Suprapubic skin (tissue), 4 donors: ENCODE results near the gene RHEB. TPM values are rescaled to one million over a fixed set of nuclear protein-coding genes. Genes with fewer than 3 reads are reported as not detected.
A peak's percentile ranks its signal among the peaks of the same experiment; 100 is the strongest.

ENCODE experiments used
- DNase-seq, 2 donors: peaks; one replicate each; pipeline ENCODE4 v3.0.0-alpha.2; 2019; ENCODE audit warnings: low spot score in 2 of 2
- H3K27ac ChIP-seq: fragments of 200-600 bp; sonication (generic); one replicate; pipeline ENCODE4 v1.5.1; 2019
- H3K27me3 ChIP-seq: fragments of 200-600 bp; sonication (generic); one replicate; pipeline ENCODE4 v1.5.1; 2019
- H3K36me3 ChIP-seq: fragments of 200-600 bp; sonication (generic); one replicate; pipeline ENCODE4 v1.5.1; 2019
- H3K4me1 ChIP-seq: fragments of 200-600 bp; sonication (generic); one replicate; pipeline ENCODE4 v1.5.1; 2019
- H3K4me3 ChIP-seq: fragments of 200-600 bp; sonication (generic); one replicate; pipeline ENCODE4 v1.5.1; 2019; ENCODE audit warnings: mild to moderate bottlenecking
- H3K9me3 ChIP-seq: fragments of 200-600 bp; sonication (generic); one replicate; pipeline ENCODE4 v1.5.1; 2019
- EP300 ChIP-seq: sonication (generic); formaldehyde crosslinking; IDR thresholded peaks from one replicate; pipeline ENCODE4 v1.6.1; 2017; ENCODE audit warnings: antibody characterized with exemption
- POLR2A ChIP-seq, 2 donors: fragments of 450-650 bp; IDR thresholded peaks; one replicate each; pipeline ENCODE4 v1.6.1; 2017; ENCODE audit warnings: antibody characterized with exemption in 2 of 2, mild to moderate bottlenecking in 2 of 2, moderate library complexity in 2 of 2
- POLR2AphosphoS5 ChIP-seq, 3 donors: sonication (generic); formaldehyde crosslinking; IDR thresholded peaks; one replicate each; pipeline ENCODE4 v1.6.1; 2017; ENCODE audit warnings: antibody characterized with exemption in 3 of 3
- WGBS: methylation state at CpG from one replicate; pipeline ENCODE4 v1.1.5; 2018; 5-methylcytosine and 5-hydroxymethylcytosine counted together
- total RNA-seq, 4 donors: library from RNA; depleted of rRNA; stranded (reverse); fragments of >200 nt; gene quantifications; one replicate each; pipeline ENCODE4 v1.1.0, GENCODE V29; 2016
- TF ChIP-seq, protein P1 (sequence below), 2 donors: fragments of 200-600 bp in 1 of 2; fragments of 450-650 bp in 1 of 2; sonication (generic) in 1 of 2; IDR thresholded peaks; one replicate each; pipeline ENCODE4 v1.5.1; 2016 to 2019; ENCODE audit warnings: antibody characterized with exemption in 2 of 2, mild to moderate bottlenecking in 1 of 2, moderate library complexity in 1 of 2

RHEB gene
- total RNA-seq, 4 donors from 2014 or later = 46.5 to 62.2 (median 53.9) TPM

- 92% methylated on average over 4 of the region's 4 CpGs for WGBS
- H3K36me3 ChIP-seq = no peaks in the 10 kb centered on the region
- H3K9me3 ChIP-seq = no peaks in the 10 kb centered on the region
- H3K27me3 ChIP-seq = peaks cover 7% of the 10 kb centered on the region
- no peak for DNase-seq
- H3K27ac ChIP-seq = no peak overlapping the region
- H3K4me3 ChIP-seq = no peak overlapping the region
- H3K4me1 ChIP-seq = peaks cover 13% of the 10 kb centered on the region
- TF ChIP-seq POLR2AphosphoS5 (IDR thresholded peaks at IDR 0.05) (no peak), POLR2A (IDR thresholded peaks at IDR 0.05) (no peak), EP300 (no peak)
- TF ChIP-seq, protein P1, sequence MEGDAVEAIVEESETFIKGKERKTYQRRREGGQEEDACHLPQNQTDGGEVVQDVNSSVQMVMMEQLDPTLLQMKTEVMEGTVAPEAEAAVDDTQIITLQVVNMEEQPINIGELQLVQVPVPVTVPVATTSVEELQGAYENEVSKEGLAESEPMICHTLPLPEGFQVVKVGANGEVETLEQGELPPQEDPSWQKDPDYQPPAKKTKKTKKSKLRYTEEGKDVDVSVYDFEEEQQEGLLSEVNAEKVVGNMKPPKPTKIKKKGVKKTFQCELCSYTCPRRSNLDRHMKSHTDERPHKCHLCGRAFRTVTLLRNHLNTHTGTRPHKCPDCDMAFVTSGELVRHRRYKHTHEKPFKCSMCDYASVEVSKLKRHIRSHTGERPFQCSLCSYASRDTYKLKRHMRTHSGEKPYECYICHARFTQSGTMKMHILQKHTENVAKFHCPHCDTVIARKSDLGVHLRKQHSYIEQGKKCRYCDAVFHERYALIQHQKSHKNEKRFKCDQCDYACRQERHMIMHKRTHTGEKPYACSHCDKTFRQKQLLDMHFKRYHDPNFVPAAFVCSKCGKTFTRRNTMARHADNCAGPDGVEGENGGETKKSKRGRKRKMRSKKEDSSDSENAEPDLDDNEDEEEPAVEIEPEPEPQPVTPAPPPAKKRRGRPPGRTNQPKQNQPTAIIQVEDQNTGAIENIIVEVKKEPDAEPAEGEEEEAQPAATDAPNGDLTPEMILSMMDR (IDR thresholded peaks at IDR 0.05) = no peak
Measured at GRCh38 chr7:151434549-151434948, 85.1 kb downstream of the RHEB start.

- H3K27ac ChIP-seq = no peak overlapping the region
- H3K36me3 ChIP-seq = no peaks in the 10 kb centered on the region
- no peak for DNase-seq
- 87% methylated on average over 8 of the region's 15 CpGs for WGBS
- no peak overlapping the region for H3K4me3 ChIP-seq
- peaks cover 12% of the 10 kb centered on the region for H3K4me1 ChIP-seq
- no peaks in the 10 kb centered on the region for H3K27me3 ChIP-seq
- no peaks in the 10 kb centered on the region for H3K9me3 ChIP-seq
- TF ChIP-seq POLR2A (IDR thresholded peaks at IDR 0.05) = no peak
- TF ChIP-seq EP300 = no peak
- TF ChIP-seq POLR2AphosphoS5 (IDR thresholded peaks at IDR 0.05) = no peak
- TF ChIP-seq, protein P1 (IDR thresholded peaks at IDR 0.05) = no peak
Measured at GRCh38 chr7:151433721-151434400, 85.8 kb downstream of the RHEB start.

- TF ChIP-seq EP300 (no peak), POLR2A (IDR thresholded peaks at IDR 0.05) (no peak), POLR2AphosphoS5 (IDR thresholded peaks at IDR 0.05) (no peak)
- TF ChIP-seq, protein P1 (IDR thresholded peaks at IDR 0.05) = peak in 1 of 2 donors; percentile 15
- Histone ChIP-seq H3K36me3 (no peaks in the 10 kb centered on the region), H3K4me3 (no peak overlapping the region), H3K27me3 (no peaks in the 10 kb centered on the region), H3K4me1 (peaks cover 17% of the 10 kb centered on the region), H3K9me3 (no peaks in the 10 kb centered on the region), H3K27ac (no peak overlapping the region)
- WGBS = 59% methylated on average over 14 of the region's 14 CpGs
- DNase-seq = no peak
Measured at GRCh38 chr7:151432658-151433521, 86.8 kb downstream of the RHEB start.

DNA sequence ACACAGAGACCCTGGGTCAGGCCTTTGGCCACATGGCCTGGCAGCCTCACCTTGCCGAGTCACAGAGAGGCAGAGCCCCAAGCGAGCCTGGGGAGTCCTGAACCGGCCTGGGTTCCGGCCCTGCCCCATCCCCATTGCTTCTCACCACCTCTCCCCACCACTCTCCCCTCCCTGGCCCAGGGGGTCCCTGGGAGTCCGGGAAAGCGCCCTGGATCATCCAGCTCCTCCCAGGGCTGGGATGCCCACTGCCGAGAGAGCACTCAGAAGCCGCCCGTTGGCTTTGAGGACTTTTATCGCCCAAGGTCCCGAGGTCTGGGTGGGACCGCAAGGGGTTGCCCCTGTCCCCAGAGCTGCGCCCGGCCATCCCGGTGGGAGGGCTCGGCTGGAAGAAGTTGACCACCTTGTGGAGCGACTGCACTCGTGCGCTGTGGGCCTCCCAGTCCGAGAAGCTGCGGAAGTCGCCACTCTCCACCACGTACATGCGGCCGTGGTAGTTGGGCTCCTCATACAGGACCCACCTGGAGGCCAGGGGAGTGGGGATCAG lies 87.9 kb downstream of the RHEB start:
- Histone ChIP-seq H3K27me3 (no peaks in the 10 kb centered on the region), H3K36me3 (no peaks in the 10 kb centered on the region), H3K4me3 (no peak overlapping the region), H3K27ac (no peak overlapping the region), H3K9me3 (no peaks in the 10 kb centered on the region), H3K4me1 (peaks cover 22% of the 10 kb centered on the region)
- 93% methylated on average over 6 of the region's 25 CpGs for WGBS
- TF ChIP-seq, protein P1 (IDR thresholded peaks at IDR 0.05) = no peak
- TF ChIP-seq POLR2AphosphoS5 (IDR thresholded peaks at IDR 0.05) (no peak), EP300 (no peak), POLR2A (IDR thresholded peaks at IDR 0.05) (no peak)
- DNase-seq = no peak

- no peak for DNase-seq
- H3K36me3 ChIP-seq = no peaks in the 10 kb centered on the region
- H3K27me3 ChIP-seq = no peaks in the 10 kb centered on the region
- TF ChIP-seq EP300 = no peak
- no peak for TF ChIP-seq POLR2A (IDR thresholded peaks at IDR 0.05)
- TF ChIP-seq, protein P1 (IDR thresholded peaks at IDR 0.05) = no peak
- no peak for TF ChIP-seq POLR2AphosphoS5 (IDR thresholded peaks at IDR 0.05)
- no peaks in the 10 kb centered on the region for H3K9me3 ChIP-seq
- H3K4me1 ChIP-seq = peaks cover 27% of the 10 kb centered on the region
- WGBS = 91% methylated on average over 5 of the region's 13 CpGs
- no peak overlapping the region for H3K4me3 ChIP-seq
- H3K27ac ChIP-seq = no peak overlapping the region
Measured at GRCh38 chr7:151431281-151431767, 88.4 kb downstream of the RHEB start.
